ENCODE measurements around the gene PRPF4. TPM values are rescaled to one million over a fixed set of nuclear protein-coding genes. Genes with fewer than 3 reads are reported as not detected.

Gene PRPF4
- total RNA-seq, 1 donor from 2014 or later = 11.8 TPM

- H3K4me1 ChIP-seq = no peaks in the 10 kb centered on the region
- intact Hi-C loops (cut with DNase I) = no loop called here
- no peaks in the 10 kb centered on the region for H3K36me3 ChIP-seq
- no peak for TF ChIP-seq POLR2A (IDR thresholded peaks at IDR 0.05)
- TF ChIP-seq CTCF (IDR thresholded peaks at IDR 0.05) = no peak
- TF ChIP-seq POLR2AphosphoS5 (IDR thresholded peaks at IDR 0.05; ENCODE audit: insufficient read depth in 1 of 2, low read depth in 1 of 2) = no peak
- no peak overlapping the region for H3K4me3 ChIP-seq
- no peaks in the 10 kb centered on the region for H3K9me3 ChIP-seq
- H3K27ac ChIP-seq = no peak overlapping the region
- H3K27me3 ChIP-seq = no peaks in the 10 kb centered on the region
- no peak for DNase-seq (ENCODE audit: extremely low spot score in 2 of 2)
Measured at GRCh38 chr9:113301548-113301947, 26.1 kb downstream of the PRPF4 start.

- Histone ChIP-seq H3K27ac (no peak within 1 kb of the TSS), H3K4me3 (no peak within 1 kb of the TSS), H3K27me3 (no peaks in the 10 kb centered on the region), H3K9me3 (no peaks in the 10 kb centered on the region), H3K36me3 (no peaks in the 10 kb centered on the region), H3K4me1 (no peaks in the 10 kb centered on the region)
- TF ChIP-seq CTCF (IDR thresholded peaks at IDR 0.05) = no peak
- no peak for TF ChIP-seq POLR2A (IDR thresholded peaks at IDR 0.05)
- no peak for TF ChIP-seq POLR2AphosphoS5 (IDR thresholded peaks at IDR 0.05; ENCODE audit: insufficient read depth in 1 of 2, low read depth in 1 of 2)
- intact Hi-C loops (cut with DNase I) = no loop called here
- DNase-seq (ENCODE audit: extremely low spot score in 2 of 2) = no peak
Measured at GRCh38 chr9:113302792-113303418, 27.4 kb downstream of the PRPF4 start, which contains the start of gene RNF183. Gene RNF183 (minus strand): TSS chr9:113303376. CDS start chr9:113298184, 5,192 bp downstream.

GRCh38 chr9:113306566-113306965 lies 31.1 kb downstream of the PRPF4 start:
- Histone ChIP-seq H3K4me3 (no peak overlapping the region), H3K9me3 (no peaks in the 10 kb centered on the region), H3K36me3 (no peaks in the 10 kb centered on the region), H3K4me1 (no peaks in the 10 kb centered on the region), H3K27me3 (no peaks in the 10 kb centered on the region), H3K27ac (no peak overlapping the region)
- no peak for TF ChIP-seq POLR2A (IDR thresholded peaks at IDR 0.05)
- TF ChIP-seq POLR2AphosphoS5 (IDR thresholded peaks at IDR 0.05; ENCODE audit: insufficient read depth in 1 of 2, low read depth in 1 of 2) = no peak
- TF ChIP-seq CTCF (IDR thresholded peaks at IDR 0.05) = no peak
- no peak for DNase-seq (ENCODE audit: extremely low spot score in 2 of 2)
- intact Hi-C loops (cut with DNase I) = no loop called here

- H3K36me3 ChIP-seq = no peaks in the 10 kb centered on the region
- H3K27me3 ChIP-seq = no peaks in the 10 kb centered on the region
- H3K27ac ChIP-seq = no peak overlapping the region
- intact Hi-C loops (cut with DNase I) = no loop called here
- H3K4me3 ChIP-seq = no peak overlapping the region
- no peaks in the 10 kb centered on the region for H3K9me3 ChIP-seq
- H3K4me1 ChIP-seq = no peaks in the 10 kb centered on the region
- TF ChIP-seq POLR2AphosphoS5 (IDR thresholded peaks at IDR 0.05; ENCODE audit: insufficient read depth in 1 of 2, low read depth in 1 of 2) = no peak
- no peak for TF ChIP-seq POLR2A (IDR thresholded peaks at IDR 0.05)
- no peak for TF ChIP-seq CTCF (IDR thresholded peaks at IDR 0.05)
- DNase-seq (ENCODE audit: extremely low spot score in 2 of 2) = no peak
Measured at GRCh38 chr9:113307396-113307975, 32.0 kb downstream of the PRPF4 start.

- H3K4me3 ChIP-seq = no peak overlapping the region
- no peaks in the 10 kb centered on the region for H3K9me3 ChIP-seq
- TF ChIP-seq CTCF (IDR thresholded peaks at IDR 0.05) (peak in 2 of 3 experiments; percentile 21 to 40), POLR2A (IDR thresholded peaks at IDR 0.05) (no peak)
- DNase-seq (ENCODE audit: extremely low spot score in 2 of 2) = no peak
- no peaks in the 10 kb centered on the region for H3K27me3 ChIP-seq
- H3K27ac ChIP-seq = no peak overlapping the region
- no peaks in the 10 kb centered on the region for H3K4me1 ChIP-seq
- intact Hi-C loops (cut with DNase I) = no loop called here
- no peaks in the 10 kb centered on the region for H3K36me3 ChIP-seq
Measured at GRCh38 chr9:113309204-113309813, 33.9 kb downstream of the PRPF4 start.

Data from vagina (tissue), 2 donors.